Lung (tissue), 12 donors: ENCODE results near the gene MN1. TPM values are rescaled to one million over a fixed set of nuclear protein-coding genes. Genes with fewer than 3 reads are reported as not detected.

Source experiments
- ATAC-seq: fragments of 200-7000 bp; cut with Tn5 transposase; one replicate; pipeline ENCODE4 v1.9.1; 2020; ENCODE audit warnings: moderate number of reproducible peaks; ENCODE audit not compliant: insufficient read depth, low FRiP score
- DNase-seq, 3 donors: peaks; one replicate each; pipeline ENCODE4 v3.0.0-alpha.2; 2013 to 2017
- H3K27ac ChIP-seq, 2 donors: one replicate each; pipeline ENCODE4 v1.5.1; 2013; ENCODE audit warnings: mild to moderate bottlenecking in 2 of 2, moderate library complexity in 2 of 2, control low read depth in 1 of 2, inconsistent platforms in 1 of 2, low read depth in 1 of 2, low read length in 1 of 2
- H3K27me3 ChIP-seq, 3 donors: one replicate each; pipeline ENCODE4 v1.5.1; 2013; ENCODE audit warnings: low read length in 2 of 3; ENCODE audit not compliant: control insufficient read depth in 3 of 3, insufficient read depth in 3 of 3
- H3K36me3 ChIP-seq, 4 donors: one replicate each; pipeline ENCODE4 v1.5.1; 2013; ENCODE audit warnings: low read length in 4 of 4, mild to moderate bottlenecking in 1 of 4, moderate library complexity in 1 of 4; ENCODE audit not compliant: control insufficient read depth in 4 of 4, insufficient read depth in 4 of 4
- H3K4me1 ChIP-seq, 5 donors: one replicate each; pipeline ENCODE4 v1.5.1; 2013; ENCODE audit warnings: low read length in 5 of 5, mild to moderate bottlenecking in 2 of 5, moderate library complexity in 1 of 5; ENCODE audit not compliant: control insufficient read depth in 5 of 5, insufficient read depth in 5 of 5
- H3K4me3 ChIP-seq: one replicate; pipeline ENCODE4 v1.5.1; 2013; ENCODE audit warnings: mild to moderate bottlenecking, control low read depth, moderate library complexity
- H3K9ac ChIP-seq, 2 donors: one replicate each; pipeline ENCODE4 v1.5.1; 2013; ENCODE audit warnings: low read length in 2 of 2, control low read depth in 1 of 2; ENCODE audit not compliant: insufficient read depth in 1 of 2
- H3K9me3 ChIP-seq, 4 donors: one replicate each; pipeline ENCODE4 v1.5.1; 2013; ENCODE audit warnings: low read length in 3 of 4, mild to moderate bottlenecking in 1 of 4, moderate library complexity in 1 of 4; ENCODE audit not compliant: control insufficient read depth in 4 of 4, insufficient read depth in 3 of 4
- CTCF ChIP-seq: IDR thresholded peaks from 2 replicates; pipeline ENCODE4 v1.5.1; 2012; ENCODE audit warnings: mild to moderate bottlenecking; ENCODE audit errors: control extremely low read depth, extremely low read depth
- WGBS, 2 donors: extraction: QIAGEN DNeasy Blood & Tissue Kit; methylation state at CpG; one replicate each; pipeline ENCODE4 v1.1.7; 2013; 5-methylcytosine and 5-hydroxymethylcytosine counted together
- polyA plus RNA-seq, 2 donors: library from polyadenylated mRNA; stranded (reverse); fragments of 200-250 nt; gene quantifications; one replicate each; pipeline ENCODE4 v1.2.1, GENCODE V29; 2013
- total RNA-seq, 2 donors: library from RNA; depleted of rRNA in 1 of 2; stranded (reverse); fragments of >200 nt in 1 of 2; gene quantifications; one replicate each; pipeline ENCODE4 v1.2.1, GENCODE V29; 2014 to 2021
- donor health status: control.
- donor health status: control.
- donor health status: Bipolar disorder and iron deficiency.
- donor health status: healthy.
- donor health status: DM: yes; HTN: yes; CAD: no.

MN1 gene
- total and polyA plus RNA-seq, 4 donors, result 2.4 to 6.5 (median 3.6) TPM

- TF ChIP-seq CTCF, result no peak
- ATAC-seq, result no peak
- Histone ChIP-seq H3K27ac (no peak overlapping the region), H3K4me3 (no peak overlapping the region), H3K27me3 (peaks cover 0 to 3% (median 0%) of the 10 kb centered on the region in 3 donors), H3K9me3 (peaks cover 0 to 6% (median 0%) of the 10 kb centered on the region in 4 donors), H3K9ac (no peak overlapping the region), H3K4me1 (no peaks in the 10 kb centered on the region), H3K36me3 (no peaks in the 10 kb centered on the region)
- no peak for DNase-seq
- whole genome bisulfite sequencing, 2 donors, result 71 to 79% methylated on average over 3 of the region's 3 CpGs
These were observed 89.8 kb downstream of the MN1 start for GRCh38 chr22:27711756-27712155.

GRCh38 chr22:27711012-27711411 lies 90.5 kb downstream of the MN1 start:
- no peak for ATAC-seq
- WGBS, 2 donors, result 91 to 94% methylated on average over 3 of the region's 3 CpGs
- H3K27ac ChIP-seq, result no peak overlapping the region
- TF ChIP-seq CTCF, result no peak
- peaks cover 0 to 3% (median 0%) of the 10 kb centered on the region in 3 donors for H3K27me3 ChIP-seq
- H3K9ac ChIP-seq, result no peak overlapping the region
- no peaks in the 10 kb centered on the region for H3K36me3 ChIP-seq
- H3K4me1 ChIP-seq, result no peaks in the 10 kb centered on the region
- DNase-seq, result no peak
- peaks cover 0 to 4% (median 0%) of the 10 kb centered on the region in 4 donors for H3K9me3 ChIP-seq
- no peak overlapping the region for H3K4me3 ChIP-seq

- no peak for ATAC-seq
- DNase-seq, result no peak
- Histone ChIP-seq H3K9me3 (peaks cover 0 to 2% (median 0%) of the 10 kb centered on the region in 4 donors), H3K9ac (no peak overlapping the region), H3K4me3 (no peak overlapping the region), H3K27ac (no peak overlapping the region), H3K27me3 (peaks cover 0 to 3% (median 0%) of the 10 kb centered on the region in 3 donors), H3K4me1 (no peaks in the 10 kb centered on the region), H3K36me3 (no peaks in the 10 kb centered on the region)
- TF ChIP-seq CTCF, result no peak
- WGBS, 2 donors, result 51 to 72% methylated on average over 8 of the region's 8 CpGs
These were observed 91.5 kb downstream of the MN1 start for GRCh38 chr22:27709919-27710675.
